K562 (cell line): ENCODE measurements around the gene KCNE1.
"Not testable (repeated sequence)": the region's sequence is repeated elsewhere in the genome, so short reads cannot be mapped to it uniquely, and the experiment has no call there.

Experiments used
- EZH2 ChIP-seq: IDR thresholded peaks from 2 replicates; pipeline ENCODE4 v1.6.1; 2012; ENCODE audit warnings: low read depth, mild to moderate bottlenecking, inconsistent platforms, low read length, borderline replicate concordance
- HDAC2 ChIP-seq: fragments of 450-650 bp; IDR thresholded peaks from 2 replicates; pipeline ENCODE4 v1.6.1; 2016; ENCODE audit warnings: mild to moderate bottlenecking
- IFI16 ChIP-seq: fragments of 250-450 bp; sonication (Bioruptor Pico); IDR thresholded peaks from 2 replicates; pipeline ENCODE4 v2.1.2; 2022; ENCODE audit warnings: mild to moderate bottlenecking, inconsistent platforms
- NCOA1 ChIP-seq: fragments of 450-650 bp; IDR thresholded peaks from 2 replicates; pipeline ENCODE4 v1.6.1; 2016; ENCODE audit warnings: low read depth
- POLR2A ChIP-seq: fragments of 450-650 bp; conservative IDR thresholded peaks from 2 replicates; pipeline ENCODE4 v1.6.1; 2016
- POU5F1 ChIP-seq: fragments of 150-350 bp; IDR thresholded peaks from 2 replicates; pipeline ENCODE4 v1.6.1; 2014; ENCODE audit warnings: borderline replicate concordance, low read length, low read depth, mild to moderate bottlenecking; ENCODE audit not compliant: partially characterized antibody
- SP2 ChIP-seq: IDR thresholded peaks from 2 replicates; pipeline ENCODE4 v1.6.1; 2011; ENCODE audit warnings: mild to moderate bottlenecking, low read depth, low read length, moderate library complexity; ENCODE audit not compliant: poor library complexity, severe bottlenecking; ENCODE audit errors: extremely low read depth
- ZBED1 ChIP-seq: IDR thresholded peaks from 2 replicates; pipeline ENCODE4 v1.6.1; 2014
- TF ChIP-seq, protein P1 (sequence below), 3 experiments: IDR thresholded peaks in 2 of 3; conservative IDR thresholded peaks in 1 of 3; 2 replicates each; pipeline ENCODE4 v1.5.1; 2011 to 2012; ENCODE audit warnings: low read length in 3 of 3, mild to moderate bottlenecking in 3 of 3, control low read depth in 2 of 3, improper control_type of control experiment in 1 of 3, inconsistent platforms in 1 of 3, low read depth in 1 of 3, mixed read lengths in 1 of 3, moderate library complexity in 1 of 3; ENCODE audit not compliant: insufficient read depth in 2 of 3
- TF ChIP-seq, protein P2 (sequence below): sonication (generic); formaldehyde crosslinking; IDR thresholded peaks from 2 replicates; pipeline ENCODE4 v1.8.0; 2022; ENCODE audit warnings: missing genetic modification reagents, mild to moderate bottlenecking, borderline replicate concordance

DNA sequence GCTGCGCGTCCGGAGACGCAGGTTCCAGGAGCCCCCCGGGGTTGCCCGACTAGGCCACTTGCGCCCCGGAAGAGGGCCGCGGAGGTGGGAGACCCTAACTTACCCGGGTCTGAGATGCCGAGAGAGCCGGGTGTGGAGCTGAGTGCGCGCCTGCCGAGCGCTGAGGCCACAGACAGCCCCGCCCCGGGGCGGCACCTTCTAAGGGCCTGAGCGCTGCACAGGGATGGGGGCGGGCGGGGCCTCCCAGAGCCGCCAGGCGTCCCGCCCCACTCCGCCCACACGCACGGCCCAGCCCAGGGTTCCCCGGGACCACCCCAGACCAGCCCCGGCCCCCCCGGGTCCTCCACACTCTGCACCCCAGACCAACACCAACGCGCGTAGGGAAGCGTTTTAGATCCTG lies 52.6 kb downstream of the KCNE1 start:
- TF ChIP-seq EZH2; SP2; NCOA1; POLR2A; HDAC2; ZBED1; POU5F1; IFI16 (CRISPR knock-in tag): not testable (repeated sequence)
- TF ChIP-seq, protein P1, sequence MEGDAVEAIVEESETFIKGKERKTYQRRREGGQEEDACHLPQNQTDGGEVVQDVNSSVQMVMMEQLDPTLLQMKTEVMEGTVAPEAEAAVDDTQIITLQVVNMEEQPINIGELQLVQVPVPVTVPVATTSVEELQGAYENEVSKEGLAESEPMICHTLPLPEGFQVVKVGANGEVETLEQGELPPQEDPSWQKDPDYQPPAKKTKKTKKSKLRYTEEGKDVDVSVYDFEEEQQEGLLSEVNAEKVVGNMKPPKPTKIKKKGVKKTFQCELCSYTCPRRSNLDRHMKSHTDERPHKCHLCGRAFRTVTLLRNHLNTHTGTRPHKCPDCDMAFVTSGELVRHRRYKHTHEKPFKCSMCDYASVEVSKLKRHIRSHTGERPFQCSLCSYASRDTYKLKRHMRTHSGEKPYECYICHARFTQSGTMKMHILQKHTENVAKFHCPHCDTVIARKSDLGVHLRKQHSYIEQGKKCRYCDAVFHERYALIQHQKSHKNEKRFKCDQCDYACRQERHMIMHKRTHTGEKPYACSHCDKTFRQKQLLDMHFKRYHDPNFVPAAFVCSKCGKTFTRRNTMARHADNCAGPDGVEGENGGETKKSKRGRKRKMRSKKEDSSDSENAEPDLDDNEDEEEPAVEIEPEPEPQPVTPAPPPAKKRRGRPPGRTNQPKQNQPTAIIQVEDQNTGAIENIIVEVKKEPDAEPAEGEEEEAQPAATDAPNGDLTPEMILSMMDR (IDR thresholded peaks at IDR 0.05 in 2 of 3, conservative IDR thresholded peaks at IDR 0.05 in 1 of 3; ENCODE audit: insufficient read depth in 2 of 3, low read depth in 1 of 3, low read length in 3 of 3): not testable (repeated sequence)
- TF ChIP-seq, protein P2, sequence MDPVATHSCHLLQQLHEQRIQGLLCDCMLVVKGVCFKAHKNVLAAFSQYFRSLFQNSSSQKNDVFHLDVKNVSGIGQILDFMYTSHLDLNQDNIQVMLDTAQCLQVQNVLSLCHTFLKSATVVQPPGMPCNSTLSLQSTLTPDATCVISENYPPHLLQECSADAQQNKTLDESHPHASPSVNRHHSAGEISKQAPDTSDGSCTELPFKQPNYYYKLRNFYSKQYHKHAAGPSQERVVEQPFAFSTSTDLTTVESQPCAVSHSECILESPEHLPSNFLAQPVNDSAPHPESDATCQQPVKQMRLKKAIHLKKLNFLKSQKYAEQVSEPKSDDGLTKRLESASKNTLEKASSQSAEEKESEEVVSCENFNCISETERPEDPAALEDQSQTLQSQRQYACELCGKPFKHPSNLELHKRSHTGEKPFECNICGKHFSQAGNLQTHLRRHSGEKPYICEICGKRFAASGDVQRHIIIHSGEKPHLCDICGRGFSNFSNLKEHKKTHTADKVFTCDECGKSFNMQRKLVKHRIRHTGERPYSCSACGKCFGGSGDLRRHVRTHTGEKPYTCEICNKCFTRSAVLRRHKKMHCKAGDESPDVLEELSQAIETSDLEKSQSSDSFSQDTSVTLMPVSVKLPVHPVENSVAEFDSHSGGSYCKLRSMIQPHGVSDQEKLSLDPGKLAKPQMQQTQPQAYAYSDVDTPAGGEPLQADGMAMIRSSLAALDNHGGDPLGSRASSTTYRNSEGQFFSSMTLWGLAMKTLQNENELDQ (CRISPR knock-in tag): not testable (repeated sequence)
